COLO829 (cell line): Measurements from ENCODE around the gene HAUS7.
A peak's percentile ranks its signal among the peaks of the same experiment; 100 is the strongest.

Source experiments
- DNase-seq: peaks from one replicate; pipeline ENCODE4 v3.0.0; 2012; ENCODE audit warnings: low spot score

Gene HAUS7

GRCh38 chrX:153455571-153455970, 14.8 kb downstream of the HAUS7 start:
- DNase-seq: no peak

DNA sequence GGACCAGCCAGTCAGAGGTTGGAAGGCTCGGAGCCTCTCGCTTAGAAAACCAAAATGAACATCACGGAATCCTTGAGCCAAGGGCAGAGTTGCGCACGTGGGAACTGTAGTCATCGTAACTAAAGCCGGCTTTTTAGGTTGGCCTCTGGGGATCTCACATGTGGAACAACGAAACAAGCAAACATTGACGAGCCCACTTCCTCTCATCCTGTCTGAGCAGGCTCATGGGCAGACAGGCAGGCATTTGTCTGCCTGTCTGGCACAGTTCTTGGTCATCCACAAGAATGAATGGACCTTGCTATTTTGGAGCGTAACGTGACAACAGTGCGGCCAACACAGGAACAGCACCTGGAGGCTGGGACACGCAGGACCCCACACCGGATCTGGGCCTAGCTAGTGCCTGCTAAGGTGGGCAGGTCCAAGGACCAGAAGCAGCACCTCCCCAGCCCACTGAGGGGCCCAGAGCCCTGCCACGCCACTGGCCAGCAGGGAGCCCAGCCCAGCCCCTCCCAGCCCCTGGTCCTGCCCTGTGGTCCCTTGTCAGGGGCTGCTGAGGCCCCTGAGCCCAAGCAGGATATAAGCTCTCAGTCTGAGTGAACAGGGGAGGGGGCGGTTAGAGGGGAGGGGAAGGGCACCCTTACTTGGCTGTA, 15.3 kb downstream of the HAUS7 start:
- DNase-seq: peak; percentile 88

- DNase-seq: no peak
Measured at GRCh38 chrX:153450949-153451277, 19.5 kb downstream of the HAUS7 start.

DNA sequence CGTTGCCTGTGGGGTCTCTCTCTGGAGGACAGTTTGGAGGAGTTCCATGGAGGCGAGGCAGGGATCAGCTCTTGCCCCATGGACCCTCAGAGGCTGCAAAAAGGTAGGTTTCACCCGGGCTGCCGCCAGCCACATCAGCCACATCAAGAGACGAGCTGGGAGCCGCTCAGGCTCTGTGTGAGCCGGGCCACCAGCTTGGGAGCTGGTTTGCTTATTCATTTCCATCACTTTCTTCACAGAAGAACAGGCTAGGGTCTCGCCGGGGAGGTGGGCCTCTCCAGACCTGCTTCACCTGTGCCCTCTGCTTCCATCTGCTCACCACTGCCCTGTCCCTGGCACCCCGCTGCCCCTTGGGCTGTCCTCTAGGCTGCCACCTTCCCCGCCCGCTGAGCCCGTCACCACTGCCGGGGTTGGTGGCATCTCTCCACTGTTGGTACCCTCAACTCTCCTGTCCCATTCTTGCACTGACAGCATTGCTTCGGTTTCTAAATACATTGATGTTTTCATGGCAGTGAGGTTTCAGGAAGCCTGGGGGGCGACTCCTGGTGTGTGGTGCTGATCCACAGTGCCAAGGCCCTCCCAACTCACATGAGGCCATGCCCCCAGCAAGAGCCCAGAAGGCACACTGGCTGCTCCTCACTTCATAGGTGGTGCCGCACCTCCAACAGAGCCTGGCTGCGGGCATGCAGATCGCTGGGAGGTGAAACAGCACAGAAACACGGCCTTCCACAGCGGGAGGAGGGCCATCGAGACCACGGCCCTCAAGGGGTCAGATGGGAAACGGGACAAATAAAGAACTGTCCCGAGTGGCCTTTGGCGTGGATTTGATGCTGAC, 20.0 kb downstream of the HAUS7 start:
- DNase-seq: no peak

DNA sequence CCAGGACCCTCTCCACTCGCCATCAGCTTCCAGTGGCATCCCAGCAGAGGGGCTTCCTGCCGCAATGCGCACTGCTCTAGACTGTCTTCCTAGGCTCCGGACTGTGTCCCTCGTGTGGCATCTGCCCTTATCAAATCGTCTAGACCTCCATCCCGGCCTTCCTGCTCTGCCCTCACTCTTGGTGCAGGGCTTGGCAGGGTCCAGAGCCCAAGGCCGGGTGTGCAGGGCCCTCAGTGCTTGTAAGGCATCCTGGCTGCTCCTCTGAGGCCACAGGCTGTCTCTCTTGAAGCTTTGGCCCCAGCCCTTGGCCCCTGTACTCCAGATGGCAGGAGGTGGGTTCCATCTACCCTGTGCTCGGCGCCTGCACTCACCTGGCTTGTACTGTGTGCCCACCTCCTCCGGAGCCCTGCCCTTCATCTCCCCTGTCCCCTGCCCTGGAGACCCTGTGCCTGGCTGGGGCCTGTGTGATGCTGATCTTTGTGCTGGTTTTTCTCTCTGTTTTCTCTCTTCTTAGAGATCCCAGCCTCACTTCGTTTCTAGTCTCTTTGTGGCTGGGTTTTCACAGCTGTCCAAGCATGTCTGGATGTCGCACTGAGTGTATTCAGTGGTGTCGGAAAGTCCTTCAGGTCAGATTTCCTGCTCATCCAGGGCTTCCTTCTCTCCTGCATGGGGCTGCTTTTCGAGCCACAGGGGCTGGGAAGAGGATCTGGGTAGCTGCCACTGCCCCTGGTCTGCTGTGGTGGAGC, 20.8 kb downstream of the HAUS7 start:
- DNase-seq: no peak

GRCh38 chrX:153448556-153449367, 21.6 kb downstream of the HAUS7 start:
- no peak for DNase-seq

DNA sequence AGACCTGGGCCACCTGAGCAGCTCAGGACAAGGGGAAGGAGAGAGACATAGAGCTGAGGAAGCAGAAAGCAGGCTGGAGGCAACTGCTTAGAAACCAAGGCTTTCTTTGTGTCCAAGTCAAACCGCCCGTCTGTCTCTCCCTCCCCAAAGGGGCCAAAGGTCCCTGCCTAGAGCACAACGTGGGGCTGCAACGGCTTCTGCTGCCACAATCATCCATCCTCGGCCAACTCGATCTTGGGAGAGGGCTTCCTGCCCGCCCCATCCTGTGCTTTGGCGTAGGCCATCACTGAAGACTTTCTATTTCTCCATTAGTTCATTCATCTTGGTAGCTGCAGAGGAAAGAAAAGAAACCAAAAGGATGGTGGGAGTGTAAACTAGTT, 22.8 kb downstream of the HAUS7 start:
- DNase-seq: no peak

DNA sequence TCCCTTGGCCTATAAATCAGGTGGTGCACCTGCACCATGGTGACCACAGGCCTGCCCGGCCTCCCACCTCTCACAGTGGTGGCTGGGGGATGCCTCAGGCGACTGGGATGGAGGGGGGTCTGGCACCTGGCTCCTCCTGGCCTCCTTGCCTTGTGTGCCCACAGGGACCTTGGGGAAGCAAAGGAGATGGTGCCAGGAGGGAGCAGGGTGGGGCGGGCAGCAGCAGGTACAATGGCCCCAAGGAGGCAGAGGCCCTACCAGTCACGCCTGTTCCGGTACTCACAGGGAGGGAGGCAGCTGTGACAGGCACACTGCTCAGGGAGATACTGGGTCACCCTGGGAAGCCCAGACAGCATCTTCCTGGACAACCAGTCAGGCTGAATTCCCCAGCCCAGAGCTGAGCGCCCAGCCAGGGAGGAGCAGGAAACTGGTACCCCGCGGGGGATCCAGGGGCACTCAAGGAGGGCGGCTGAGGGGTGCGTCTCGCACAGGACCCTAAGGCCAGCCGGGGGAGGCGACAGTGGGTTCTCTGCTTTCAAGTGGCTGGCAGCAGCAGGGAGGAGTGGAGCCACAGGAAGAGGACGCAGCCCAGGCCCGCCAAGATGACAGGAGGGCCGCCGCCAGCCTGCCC, 23.3 kb downstream of the HAUS7 start:
- no peak for DNase-seq

GRCh38 chrX:153446636-153446936, 23.8 kb downstream of the HAUS7 start:
- DNase-seq: no peak

DNA sequence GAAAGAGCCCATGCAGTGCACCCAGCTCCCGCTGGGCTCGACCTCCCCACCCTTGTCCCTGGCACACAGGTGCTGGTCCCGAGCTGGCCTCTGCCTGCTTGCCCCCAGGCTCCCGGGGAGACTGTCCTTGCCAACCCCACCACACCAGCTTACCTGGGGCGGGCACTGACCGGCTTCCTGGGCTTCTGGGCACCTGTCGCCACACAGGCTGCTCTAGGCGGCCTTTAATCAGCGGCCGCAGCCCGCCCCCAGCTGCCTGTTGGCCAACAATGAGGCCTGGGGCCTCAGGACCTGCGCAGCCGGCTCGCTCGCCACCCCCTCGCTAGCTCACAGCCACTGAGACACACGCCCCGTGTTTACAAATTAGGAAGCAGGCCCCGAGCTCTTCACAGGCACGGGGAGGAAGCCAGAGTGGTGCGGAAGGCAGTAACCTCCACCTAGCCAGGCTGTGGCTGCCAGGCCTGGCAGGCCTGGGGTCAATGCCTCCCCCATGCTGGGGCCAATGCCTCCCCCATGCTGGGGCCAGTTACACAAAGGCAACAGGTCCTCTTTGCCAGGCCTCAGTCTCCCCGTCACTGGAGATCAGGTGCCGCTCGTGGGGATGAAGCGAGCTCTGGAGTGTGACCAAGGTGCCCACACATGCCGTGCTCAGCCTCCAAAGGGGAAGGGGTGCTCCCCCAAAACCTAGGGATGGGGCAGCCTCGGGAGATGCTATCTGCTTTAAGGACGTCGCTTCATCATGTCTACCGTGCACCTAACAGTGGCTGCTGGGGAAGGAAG, 24.3 kb downstream of the HAUS7 start, which contains the start of gene TREX2:
TSS of gene TREX2 (minus strand) at position 201 of the 780 bp plus-strand sequence. CDS start 626 bp downstream, outside the sequence.
- no peak for DNase-seq

DNA sequence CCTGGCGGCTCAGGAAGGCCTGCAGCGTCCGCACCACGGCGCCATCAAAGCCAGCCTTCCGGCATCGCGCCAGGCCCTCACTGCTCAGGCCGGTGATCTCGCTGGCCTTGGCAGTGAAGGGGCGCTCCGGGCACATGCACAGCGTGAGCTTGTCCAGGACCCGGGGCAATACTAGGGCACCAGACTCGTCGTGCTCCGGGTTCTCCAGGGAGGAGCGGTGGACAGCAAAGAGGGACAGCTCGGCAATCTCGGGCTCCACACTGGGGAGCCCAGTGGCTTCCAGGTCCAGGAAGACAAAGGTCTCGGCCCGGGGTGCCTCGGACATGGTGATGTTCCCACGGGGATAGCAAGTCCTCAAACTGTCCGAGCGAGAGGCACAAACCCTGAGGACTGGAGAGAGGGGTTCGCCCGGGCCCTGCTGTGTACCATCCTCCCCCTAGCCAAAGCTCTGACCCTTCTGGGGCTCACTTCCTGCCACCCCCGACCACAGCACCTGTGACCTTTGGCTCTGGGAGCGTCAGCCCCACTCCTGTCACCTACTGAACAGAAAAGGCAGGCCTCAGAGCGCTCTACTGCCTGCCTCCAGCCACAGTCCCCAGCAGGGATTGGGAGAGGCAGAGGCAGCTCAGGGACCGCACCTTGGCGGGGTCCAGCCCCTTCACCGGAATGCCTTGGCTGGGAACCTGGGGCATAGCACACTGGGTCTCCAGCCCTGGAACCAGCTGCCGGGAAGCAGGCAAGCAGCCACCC, 25.1 kb downstream of the HAUS7 start:
- DNase-seq: no peak

DNA sequence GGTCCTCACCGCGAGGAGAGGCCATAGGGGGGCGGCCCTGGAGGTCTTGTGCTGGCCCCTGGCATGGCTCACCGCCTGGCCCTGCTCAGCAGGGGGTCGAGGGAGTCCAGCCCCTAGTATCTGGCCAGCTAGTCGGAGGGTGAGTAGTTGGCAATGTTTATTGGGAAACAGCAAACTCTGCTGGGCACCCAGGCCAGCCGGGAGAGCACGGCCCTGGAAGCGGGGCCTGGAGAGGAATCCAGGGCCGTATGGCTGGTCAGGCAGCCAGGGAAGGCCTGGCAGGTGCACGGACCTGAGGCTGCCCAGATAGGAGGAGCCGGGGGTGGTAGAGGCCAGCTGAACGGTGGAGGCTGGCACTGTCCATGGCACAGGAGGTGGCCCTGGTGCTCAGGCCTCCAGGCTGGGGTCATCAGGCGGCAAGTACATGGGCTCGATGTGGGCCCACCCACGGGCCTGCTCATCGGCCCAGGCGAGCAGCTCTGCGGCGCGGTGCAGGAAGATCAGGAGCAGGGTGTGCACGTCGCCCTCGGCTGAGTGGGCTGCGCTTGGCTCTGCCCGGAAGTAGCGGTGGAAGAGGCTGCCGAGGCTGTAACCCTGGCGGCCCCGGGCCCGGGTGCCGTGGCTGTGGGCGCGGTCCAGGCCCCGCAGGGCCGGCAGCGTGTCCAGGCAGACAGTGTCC, 25.9 kb downstream of the HAUS7 start:
- no peak for DNase-seq

- DNase-seq: no peak
Measured at GRCh38 chrX:153443476-153444332, 26.7 kb downstream of the HAUS7 start.

GRCh38 chrX:153442463-153442862, 27.9 kb downstream of the HAUS7 start:
- DNase-seq: no peak

DNA sequence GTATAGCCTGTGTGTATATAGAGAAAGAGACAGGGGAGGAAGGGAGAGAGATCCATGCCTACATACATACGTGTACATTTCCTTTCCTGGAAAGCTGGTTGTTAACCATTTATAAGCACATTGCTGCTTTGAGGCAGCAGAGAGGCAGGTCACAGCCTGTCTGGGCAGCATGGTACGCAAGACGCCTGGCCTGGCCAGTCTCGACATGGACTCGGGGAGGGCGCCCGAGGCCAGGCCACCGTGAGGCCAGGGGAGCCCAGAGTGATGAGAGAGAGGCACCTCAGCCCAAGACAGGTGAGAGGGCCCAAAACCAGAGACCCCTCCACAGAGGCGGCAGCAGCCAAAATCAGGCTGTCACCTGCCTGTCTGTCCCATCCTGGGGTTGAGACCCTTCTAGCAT, 28.4 kb downstream of the HAUS7 start:
- DNase-seq: no peak

DNA sequence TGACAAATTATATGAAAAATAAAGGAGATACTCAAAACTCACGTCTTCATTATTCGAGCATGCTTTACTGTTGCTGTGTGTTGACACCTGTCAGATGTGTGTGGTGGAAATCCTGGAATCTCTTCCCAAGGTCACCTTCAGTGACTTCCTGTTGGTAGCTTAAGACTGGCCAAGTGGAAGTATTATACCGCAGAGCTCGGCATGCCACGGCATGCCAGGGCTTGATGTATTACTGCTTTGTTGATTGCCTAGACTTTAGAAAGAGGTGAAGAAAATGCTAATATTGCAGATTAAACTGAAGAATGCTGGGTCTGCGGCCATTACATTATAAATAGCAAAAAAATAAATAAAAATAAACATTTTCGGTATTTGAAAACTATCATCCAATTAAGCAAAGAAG, 29.1 kb downstream of the HAUS7 start:
- no peak for DNase-seq

- DNase-seq: no peak
Measured at GRCh38 chrX:153440556-153441135, 29.7 kb downstream of the HAUS7 start.

DNA sequence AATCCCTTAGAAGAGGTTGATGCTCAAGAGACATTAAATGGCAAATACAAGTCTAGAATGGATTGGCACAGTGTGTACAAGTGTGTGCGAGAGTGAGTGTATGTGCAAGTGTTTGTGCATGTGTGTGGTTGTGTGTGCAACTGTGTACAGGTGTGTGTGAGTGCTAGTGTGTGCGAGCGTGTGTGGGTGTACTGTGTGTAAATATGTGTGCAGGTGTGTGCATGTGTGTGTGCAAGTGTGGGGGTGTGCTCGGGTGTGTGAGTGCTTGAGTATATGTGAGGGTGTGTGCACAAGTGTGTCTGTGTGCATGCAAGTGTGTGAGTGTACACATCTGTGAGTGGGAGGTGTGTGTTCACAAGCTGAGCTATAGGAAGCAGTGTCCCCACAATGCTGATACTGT, 30.4 kb downstream of the HAUS7 start:
- no peak for DNase-seq
